NCI-H460 (cell line): Measurements from ENCODE around the gene SPRED3. TPM values are rescaled to one million over a fixed set of nuclear protein-coding genes. Genes with fewer than 3 reads are reported as not detected.

Experiments
- DNase-seq: peaks from one replicate; pipeline ENCODE4 v3.0.0-alpha.2; 2016; ENCODE audit warnings: low read depth; ENCODE audit errors: extremely low read depth
- total RNA-seq: library from RNA; depleted of rRNA; stranded (reverse); fragments of >200 nt; shearing (Covaris generic); gene quantifications from 2 replicates; pipeline ENCODE4 v1.2.3, GENCODE V29; 2014; rRNA removed

Gene SPRED3
- total RNA-seq, 1 experiment from 2014 or later = 0.97 TPM

- DNase-seq = no peak
Observed at GRCh38 chr19:38441657-38442348, 53.3 kb downstream of the SPRED3 start.

GRCh38 chr19:38442736-38443135 is 54.2 kb downstream of the SPRED3 start:
- DNase-seq = no peak

- no peak for DNase-seq
Observed at GRCh38 chr19:38443458-38443999, 55.0 kb downstream of the SPRED3 start.

GRCh38 chr19:38444026-38444425 is 55.5 kb downstream of the SPRED3 start:
- no peak for DNase-seq

GRCh38 chr19:38445362-38445761 is 56.9 kb downstream of the SPRED3 start:
- no peak for DNase-seq

GRCh38 chr19:38448225-38448624 is 59.7 kb downstream of the SPRED3 start:
- no peak for DNase-seq

Other genes with a start within 250 kb of the SPRED3 start
- gene DPF1, start 164.5 kb upstream of the SPRED3 start, total RNA-seq = 1.7 and 2.2 TPM in 2 replicates
- not detected in 2 replicates for gene PPP1R14A, start 132.3 kb upstream of the SPRED3 start, total RNA-seq
- 0.35 and 0.64 TPM in 2 replicates for gene SPINT2, start 124.1 kb upstream of the SPRED3 start, total RNA-seq
- 64.5 and 89.5 TPM in 2 replicates for gene C19orf33, start 84.4 kb upstream of the SPRED3 start, total RNA-seq
- gene YIF1B, start 72.8 kb upstream of the SPRED3 start, total RNA-seq = 35.9 and 47.5 TPM in 2 replicates
- gene KCNK6, start 68.9 kb upstream of the SPRED3 start, total RNA-seq = 0.15 and 0.26 TPM in 2 replicates
- gene CATSPERG, start 52.9 kb upstream of the SPRED3 start, total RNA-seq = 0.69 and 0.81 TPM in 2 replicates
- gene PSMD8, start 14.1 kb upstream of the SPRED3 start, total RNA-seq = 155 and 167 TPM in 2 replicates
- gene GGN, start 663 bp upstream of the SPRED3 start, total RNA-seq = 0.17 TPM in 1 of 2 replicates, not detected in the other
- 12.1 and 12.5 TPM in 2 replicates for gene FAM98C, start 14.4 kb downstream of the SPRED3 start, total RNA-seq
- gene RASGRP4, start 37.5 kb downstream of the SPRED3 start, total RNA-seq = not detected in 2 replicates
- 0.12 and 1.1 TPM in 2 replicates for gene RYR1, start 45.0 kb downstream of the SPRED3 start, total RNA-seq
- 0.10 TPM in 1 of 2 replicates, not detected in the other for gene MAP4K1, start 229.3 kb downstream of the SPRED3 start, total RNA-seq
- 194 and 195 TPM in 2 replicates for gene EIF3K, start 230.5 kb downstream of the SPRED3 start, total RNA-seq